ENCODE measurements around the gene TRIM29. TPM values are rescaled to one million over a fixed set of nuclear protein-coding genes. Genes with fewer than 3 reads are reported as not detected.

TRIM29 gene
- total and polyA plus RNA-seq, 9 of the 15 experiments (the other 6 are each of a cell fraction or from before 2014, with no cell fraction given): 0.08 to 1.4 (median 0.42) TPM; not detected in 2

DNA sequence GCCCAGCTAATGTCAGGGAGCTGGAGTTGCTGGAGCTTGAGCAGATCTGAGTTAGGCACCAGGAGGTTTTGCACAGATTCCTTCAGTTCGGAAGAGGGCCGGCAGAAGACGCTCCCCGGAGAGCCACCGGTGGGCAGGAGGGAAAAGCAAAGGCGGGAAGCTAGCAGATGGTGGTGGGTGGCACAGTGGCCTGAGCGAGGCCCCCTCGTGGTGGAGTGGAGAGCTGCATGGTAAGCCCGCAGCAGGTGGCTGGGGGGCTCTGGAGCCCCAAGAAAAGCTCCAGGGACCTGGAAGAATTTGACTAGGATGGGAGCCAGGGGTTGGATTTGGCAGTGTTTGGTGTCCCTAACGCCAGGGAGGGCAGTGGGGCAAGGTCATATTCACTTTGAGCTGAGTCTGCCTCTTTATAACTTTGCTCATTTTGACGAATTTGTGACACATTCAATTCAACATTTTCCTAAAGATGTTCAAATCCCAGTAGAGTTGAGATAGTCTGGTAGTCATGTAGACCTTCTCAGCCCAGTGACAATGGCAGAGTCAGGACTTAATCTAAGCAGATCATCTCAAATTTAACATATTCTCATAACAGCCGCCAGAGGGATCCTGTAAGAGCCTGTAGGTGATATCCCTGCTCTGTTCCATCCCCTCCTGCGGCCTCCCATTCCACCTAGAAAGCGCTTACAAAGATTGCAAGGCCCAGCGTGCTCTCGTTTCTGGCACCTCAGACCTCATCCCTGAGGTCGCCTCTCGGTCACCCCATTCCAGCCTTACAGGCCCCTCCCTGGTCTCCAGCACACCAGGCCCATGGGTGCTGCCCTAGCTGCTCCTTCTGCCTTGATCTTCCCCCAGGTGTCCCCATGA is 57.9 kb downstream of the TRIM29 start (continued):
- peak; percentile 32 for TF ChIP-seq CTCFL (IDR thresholded peaks at IDR 0.05; ENCODE audit: borderline replicate concordance, insufficient read depth, low read depth, low read length, poor library complexity, severe bottlenecking)
- peak; percentile 43 for TF ChIP-seq SMC3 (conservative IDR thresholded peaks at IDR 0.05; ENCODE audit: insufficient read depth, low read depth, low read length)
- no peak for TF ChIP-seq ZNF12 (CRISPR knock-in tag; IDR thresholded peaks at IDR 0.05)
- TF ChIP-seq, protein P1, sequence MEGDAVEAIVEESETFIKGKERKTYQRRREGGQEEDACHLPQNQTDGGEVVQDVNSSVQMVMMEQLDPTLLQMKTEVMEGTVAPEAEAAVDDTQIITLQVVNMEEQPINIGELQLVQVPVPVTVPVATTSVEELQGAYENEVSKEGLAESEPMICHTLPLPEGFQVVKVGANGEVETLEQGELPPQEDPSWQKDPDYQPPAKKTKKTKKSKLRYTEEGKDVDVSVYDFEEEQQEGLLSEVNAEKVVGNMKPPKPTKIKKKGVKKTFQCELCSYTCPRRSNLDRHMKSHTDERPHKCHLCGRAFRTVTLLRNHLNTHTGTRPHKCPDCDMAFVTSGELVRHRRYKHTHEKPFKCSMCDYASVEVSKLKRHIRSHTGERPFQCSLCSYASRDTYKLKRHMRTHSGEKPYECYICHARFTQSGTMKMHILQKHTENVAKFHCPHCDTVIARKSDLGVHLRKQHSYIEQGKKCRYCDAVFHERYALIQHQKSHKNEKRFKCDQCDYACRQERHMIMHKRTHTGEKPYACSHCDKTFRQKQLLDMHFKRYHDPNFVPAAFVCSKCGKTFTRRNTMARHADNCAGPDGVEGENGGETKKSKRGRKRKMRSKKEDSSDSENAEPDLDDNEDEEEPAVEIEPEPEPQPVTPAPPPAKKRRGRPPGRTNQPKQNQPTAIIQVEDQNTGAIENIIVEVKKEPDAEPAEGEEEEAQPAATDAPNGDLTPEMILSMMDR (IDR thresholded peaks at IDR 0.05 in 2 of 3, conservative IDR thresholded peaks at IDR 0.05 in 1 of 3; ENCODE audit: insufficient read depth in 2 of 3, low read depth in 1 of 3, low read length in 3 of 3): peak; percentile 56 to 62 (median 60); a peak in 5 of 6 replicates
- no peak for TF ChIP-seq MEIS2 (IDR thresholded peaks at IDR 0.05; ENCODE audit: partially characterized antibody)
- TF ChIP-seq PTRF (tag; IDR thresholded peaks at IDR 0.05): no peak
- TF ChIP-seq, protein P2, sequence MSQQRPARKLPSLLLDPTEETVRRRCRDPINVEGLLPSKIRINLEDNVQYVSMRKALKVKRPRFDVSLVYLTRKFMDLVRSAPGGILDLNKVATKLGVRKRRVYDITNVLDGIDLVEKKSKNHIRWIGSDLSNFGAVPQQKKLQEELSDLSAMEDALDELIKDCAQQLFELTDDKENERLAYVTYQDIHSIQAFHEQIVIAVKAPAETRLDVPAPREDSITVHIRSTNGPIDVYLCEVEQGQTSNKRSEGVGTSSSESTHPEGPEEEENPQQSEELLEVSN (IDR thresholded peaks at IDR 0.05; ENCODE audit: borderline replicate concordance in 1 of 2, extremely low read depth in 1 of 2, insufficient read depth in 1 of 2, insufficient read length in 1 of 2, low read depth in 1 of 2, low read length in 1 of 2, poor library complexity in 1 of 2, severe bottlenecking in 1 of 2): peak in 1 of 2 experiments; percentile 77
- no peak for TF ChIP-seq POLR3G (IDR thresholded peaks at IDR 0.05; ENCODE audit: extremely low read depth, insufficient read length, insufficient replicate concordance)
